HUDEP-2 (cell line): ENCODE data around the gene NSG1.

Experiments used
- DNase-seq, 76 experiments: peaks; one replicate each; lab custom pipeline; 2025; ENCODE audit not compliant: unreplicated experiment in 76 of 76; lab: John Stamatoyannopoulos, UW

NSG1 gene

GRCh38 chr4:4428966-4429875 lies 42.3 kb downstream of the NSG1 start:
- no peak for DNase-seq

- peak in 60 of 76 experiments; percentile 1 to 62 (median 34) for DNase-seq
These were observed 43.7 kb downstream of the NSG1 start for GRCh38 chr4:4430492-4431195.

GRCh38 chr4:4432341-4433125 lies 45.6 kb downstream of the NSG1 start:
- DNase-seq = no peak

GRCh38 chr4:4433941-4434340 lies 47.0 kb downstream of the NSG1 start:
- DNase-seq = no peak

- DNase-seq = no peak
These were observed 49.4 kb downstream of the NSG1 start for GRCh38 chr4:4436244-4436823.

GRCh38 chr4:4437798-4438470 lies 51.0 kb downstream of the NSG1 start:
- DNase-seq = no peak

GRCh38 chr4:4438891-4439290 lies 52.0 kb downstream of the NSG1 start:
- no peak for DNase-seq

GRCh38 chr4:4439782-4440181 lies 52.9 kb downstream of the NSG1 start:
- no peak for DNase-seq

GRCh38 chr4:4440333-4441061 lies 53.6 kb downstream of the NSG1 start:
- DNase-seq = no peak

GRCh38 chr4:4443821-4444220 lies 56.9 kb downstream of the NSG1 start:
- DNase-seq = no peak

- DNase-seq = no peak
These were observed 59.5 kb downstream of the NSG1 start for GRCh38 chr4:4446434-4446833.

GRCh38 chr4:4455210-4455865 lies 68.4 kb downstream of the NSG1 start:
- DNase-seq = no peak

GRCh38 chr4:4456351-4456750 lies 69.4 kb downstream of the NSG1 start:
- DNase-seq = no peak

GRCh38 chr4:4456816-4457578 lies 70.1 kb downstream of the NSG1 start:
- DNase-seq = no peak

GRCh38 chr4:4457803-4458553 lies 71.1 kb downstream of the NSG1 start:
- no peak for DNase-seq

GRCh38 chr4:4459181-4459580 lies 72.3 kb downstream of the NSG1 start:
- peak in 1 of 76 experiments; percentile 5 for DNase-seq

- no peak for DNase-seq
These were observed 73.9 kb downstream of the NSG1 start for GRCh38 chr4:4460759-4461158.

GRCh38 chr4:4461178-4461577 lies 74.3 kb downstream of the NSG1 start:
- no peak for DNase-seq
